ENCODE results near the gene TMEM51. TPM values are rescaled to one million over a fixed set of nuclear protein-coding genes. Genes with fewer than 3 reads are reported as not detected.

TMEM51 gene
- total and polyA plus RNA-seq, 2 of the 4 experiments (the other 2 are of a cell fraction) = 2.7 to 10.2 TPM

GRCh38 chr1:15251857-15252835 lies 98.6 kb downstream of the TMEM51 start:
- Histone ChIP-seq H4K20me1 (ENCODE audit: insufficient read depth, low read length) (no peaks in the 10 kb centered on the region), H3K23ac (ENCODE audit: low read depth, low read length) (no peak overlapping the region), H3K4me2 (ENCODE audit: low read depth, low read length) (no peak overlapping the region), H3K4me3 (ENCODE audit: insufficient read depth, low read depth, low read length) (no peak overlapping the region), H3K4me1 (ENCODE audit: control insufficient read depth, insufficient read depth, low read length) (peaks cover 2% of the 10 kb centered on the region; the same call in 1 of the 2 replicates), H3K14ac (replicated peaks; ENCODE audit: low read depth, low read length) (no peak overlapping the region), H2BK20ac (ENCODE audit: low read depth, low read length) (no peak overlapping the region), H4K5ac (ENCODE audit: low read depth, low read length) (no peak overlapping the region), H2AFZ (replicated peaks; ENCODE audit: low read length, poor library complexity) (no peak overlapping the region), H3K9me3 (ENCODE audit: control insufficient read depth, insufficient read depth, low read length) (no peaks in the 10 kb centered on the region), H4K8ac (ENCODE audit: low read depth in 2 of 2, low read length in 2 of 2) (no peak overlapping the region), H3K27me3 (ENCODE audit: control insufficient read depth, insufficient read depth, low read length) (peaks cover 30% of the 10 kb centered on the region), H2AK5ac (ENCODE audit: low read depth, low read length) (no peak overlapping the region), H3K9ac (ENCODE audit: low read depth, low read length) (no peak overlapping the region), H3K27ac (ENCODE audit: insufficient read depth, low read length) (no peak overlapping the region), H2BK120ac (ENCODE audit: low read depth, low read length) (no peak overlapping the region), H4K91ac (ENCODE audit: insufficient read depth, low read depth, low read length) (no peak overlapping the region), H2BK5ac (ENCODE audit: low read depth, low read length, poor library complexity, severe bottlenecking) (no peak overlapping the region), H3K79me1 (ENCODE audit: low read depth in 1 of 2, low read length in 2 of 2) (no peaks in the 10 kb centered on the region), H3K36me3 (ENCODE audit: control insufficient read depth, insufficient read depth, low read length) (no peaks in the 10 kb centered on the region), H2BK15ac (ENCODE audit: low read depth, low read length) (no peak overlapping the region), H3K56ac (ENCODE audit: extremely low read depth, insufficient read depth, low read length) (no peak overlapping the region), H2AK9ac (replicated peaks; ENCODE audit: low read depth, low read length, poor library complexity) (no peak overlapping the region), H3K9me1 (ENCODE audit: insufficient read depth, low read length) (no peaks in the 10 kb centered on the region), H3K18ac (ENCODE audit: low read depth, low read length) (no peak overlapping the region), H3K4ac (ENCODE audit: low read depth, low read length) (no peak overlapping the region)
- in situ Hi-C loops (cut with MboI; ENCODE audit: low sequenced_read_pairs) = no loop called here
- ATAC-seq (ENCODE audit: low read depth) (no peak), DNase-seq (no peak)
- intact Hi-C loops (cut with micrococcal nuclease) = no loop called here
- ChIA-PET POLR2A (ENCODE audit: unreplicated experiment) (no interaction called here), CTCF (interaction anchor here (1.0 kb wide), 1 partner anchor 20 kb away, joined by 3 read pairs; no protein-coding TSS in a partner anchor)
- 86% methylated on average over 3 of the region's 14 CpGs; no CpG with 5 or more reads in 1 of the 2 experiments for WGBS, 2 experiments (ENCODE audit: extremely low coverage in 2 of 2, insufficient read length in 1 of 2)
- dilution Hi-C loops (cut with HindIII; ENCODE audit: low sequenced_read_pairs, unreplicated experiment) = no loop called here
- BruUV-seq (replicated peaks) = no TSS peak
- TF ChIP-seq NFE2L2 (IDR thresholded peaks at IDR 0.05; ENCODE audit: low read depth, low read length) = no peak
- TF ChIP-seq CEBPB (IDR thresholded peaks at IDR 0.05; ENCODE audit: low read depth, low read length) = no peak
- TF ChIP-seq CTCF (conservative IDR thresholded peaks at IDR 0.05; ENCODE audit: low read depth, low read length) = no peak
- TF ChIP-seq CHD1 (IDR thresholded peaks at IDR 0.05; ENCODE audit: low read depth, low read length) = no peak
- no peak for TF ChIP-seq RFX5 (IDR thresholded peaks at IDR 0.05; ENCODE audit: low read depth, low read length)
- TF ChIP-seq FOS (IDR thresholded peaks at IDR 0.05; ENCODE audit: low read depth, low read length) = no peak
- TF ChIP-seq MAZ (IDR thresholded peaks at IDR 0.05; ENCODE audit: borderline replicate concordance, low read depth, low read length) = no peak
- TF ChIP-seq, protein P1, sequence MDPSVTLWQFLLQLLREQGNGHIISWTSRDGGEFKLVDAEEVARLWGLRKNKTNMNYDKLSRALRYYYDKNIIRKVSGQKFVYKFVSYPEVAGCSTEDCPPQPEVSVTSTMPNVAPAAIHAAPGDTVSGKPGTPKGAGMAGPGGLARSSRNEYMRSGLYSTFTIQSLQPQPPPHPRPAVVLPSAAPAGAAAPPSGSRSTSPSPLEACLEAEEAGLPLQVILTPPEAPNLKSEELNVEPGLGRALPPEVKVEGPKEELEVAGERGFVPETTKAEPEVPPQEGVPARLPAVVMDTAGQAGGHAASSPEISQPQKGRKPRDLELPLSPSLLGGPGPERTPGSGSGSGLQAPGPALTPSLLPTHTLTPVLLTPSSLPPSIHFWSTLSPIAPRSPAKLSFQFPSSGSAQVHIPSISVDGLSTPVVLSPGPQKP (IDR thresholded peaks at IDR 0.05; ENCODE audit: borderline replicate concordance, low read depth, low read length) = no peak
- no peak for TF ChIP-seq POLR2A (IDR thresholded peaks at IDR 0.05; ENCODE audit: low read depth, low read length)
- TF ChIP-seq MXI1 (IDR thresholded peaks at IDR 0.05; ENCODE audit: borderline replicate concordance, low read depth, low read length) = no peak
- TF ChIP-seq BHLHE40 (IDR thresholded peaks at IDR 0.05; ENCODE audit: low read depth, low read length) = no peak
- no peak for TF ChIP-seq RCOR1 (IDR thresholded peaks at IDR 0.05; ENCODE audit: insufficient replicate concordance, low read length)

Data from IMR-90 (cell line).